K562 (cell line): ENCODE data around the gene NRXN3. TPM values are rescaled to one million over a fixed set of nuclear protein-coding genes. Genes with fewer than 3 reads are reported as not detected.

Source experiments
- ATAC-seq: fragments of 200-7000 bp; cut with Tn5 transposase; 3 replicates; pipeline ENCODE4 v1.9.1; 2020; ENCODE audit warnings: moderate library complexity
- BruUV-seq: library from RNA; stranded (reverse); fragments of 400-500 nt; replicated peaks from 2 replicates; lab custom pipeline; 2021; lab: Mats Ljungman, UMichigan
- CTCF ChIA-PET: fragments of 300-600 bp; formaldehyde crosslinking; extraction: SDS; loops from one replicate; lab custom pipeline; 2021; ENCODE audit warnings: low intra/inter-chr PET ratio; lab: Yijun Ruan, JAX
- POLR2A ChIA-PET: fragments of 300-600, 350-650 bp; sonication (Branson Sonifier 250); formaldehyde crosslinking; extraction: SDS; loops from one replicate; lab custom pipeline; 2021; ENCODE audit warnings: antibody characterized with exemption, inconsistent platforms; lab: Yijun Ruan, JAX
- DNase-seq, 4 experiments: peaks; one replicate each; pipeline versions ENCODE4 v3.0.0 to v3.0.0-alpha.2; 2011 to 2018; ENCODE audit warnings: low spot score in 3 of 4, mixed read lengths in 3 of 4; ENCODE audit errors: extremely low read depth in 1 of 4
- FAIRE-seq: peaks from 2 replicates; lab custom pipeline; 2011; peaks lifted over from hg19 to GRCh38; lab: Jason Lieb, UNC
- H2AFZ ChIP-seq: 2 replicates; pipeline ENCODE4 v1.6.0; 2011; ENCODE audit warnings: low read depth, low read length, control low read depth, inconsistent platforms
- H3K27ac ChIP-seq: fragments of 200-600 bp; 3 replicates; pipeline ENCODE4 v1.8.0; 2011; ENCODE audit warnings: low read depth, mild to moderate bottlenecking, control low read depth, inconsistent platforms, low read length, moderate library complexity, mixed read lengths; ENCODE audit errors: extremely low read depth
- H3K27me3 ChIP-seq, 2 experiments: fragments of 300-600 bp in 1 of 2; 2 replicates in 1 of 2; 3 replicates in 1 of 2; pipeline versions ENCODE4 v1.6.0 to v1.8.0; 2011; ENCODE audit warnings: inconsistent platforms in 2 of 2, low read length in 2 of 2, mild to moderate bottlenecking in 1 of 2, mixed read lengths in 1 of 2, moderate library complexity in 1 of 2; ENCODE audit not compliant: control insufficient read depth in 2 of 2, insufficient read depth in 2 of 2
- H3K36me3 ChIP-seq: fragments of 300-600 bp; 3 replicates; pipeline ENCODE4 v1.8.0; 2011; ENCODE audit warnings: mild to moderate bottlenecking, low read length, inconsistent platforms; ENCODE audit not compliant: control insufficient read depth, insufficient read depth
- H3K4me1 ChIP-seq, 2 experiments: fragments of 200-600 bp in 1 of 2; replicated peaks in 1 of 2; 2 replicates in 1 of 2; 3 replicates in 1 of 2; pipeline versions ENCODE4 v1.5.1 to v1.8.0; 2011; ENCODE audit warnings: inconsistent platforms in 2 of 2, low read length in 2 of 2, mild to moderate bottlenecking in 1 of 2, mixed read lengths in 1 of 2, moderate library complexity in 1 of 2; ENCODE audit not compliant: control insufficient read depth in 2 of 2, insufficient read depth in 2 of 2
- H3K4me2 ChIP-seq: 2 replicates; pipeline ENCODE4 v1.6.1; 2011; ENCODE audit warnings: low read length, control low read depth, inconsistent platforms, mixed read lengths; ENCODE audit not compliant: insufficient read depth
- H3K4me3 ChIP-seq: fragments of 200-600 bp; sonication (generic), shearing (Covaris generic); 2 replicates; pipeline ENCODE4 v1.5.1; 2016; ENCODE audit warnings: control low read depth, inconsistent platforms
- H3K79me2 ChIP-seq: fragments of 200-600 bp; 3 replicates; pipeline ENCODE4 v1.8.0; 2011; ENCODE audit warnings: low read length, inconsistent platforms; ENCODE audit not compliant: control insufficient read depth, insufficient read depth
- H3K9ac ChIP-seq, 2 experiments: 2 replicates each; pipeline versions ENCODE4 v1.6.0 to v1.6.1; 2011; ENCODE audit warnings: low read depth in 2 of 2, low read length in 2 of 2, control low read depth in 1 of 2, inconsistent platforms in 1 of 2, mild to moderate bottlenecking in 1 of 2, mixed read lengths in 1 of 2; ENCODE audit not compliant: insufficient read depth in 1 of 2
- H3K9me1 ChIP-seq: one replicate; pipeline ENCODE4 v1.6.0; 2011; ENCODE audit warnings: inconsistent platforms, mild to moderate bottlenecking, low read length, moderate library complexity; ENCODE audit not compliant: control insufficient read depth, insufficient read depth
- H3K9me3 ChIP-seq: replicated peaks from 2 replicates; pipeline ENCODE4 v1.5.1; 2011; ENCODE audit warnings: low read depth, low read length, inconsistent platforms; ENCODE audit not compliant: control insufficient read depth, insufficient read depth
- H4K20me1 ChIP-seq: replicated peaks from 2 replicates; pipeline ENCODE4 v1.6.1; 2011; ENCODE audit warnings: low read length, inconsistent platforms, mixed read lengths; ENCODE audit not compliant: control insufficient read depth, insufficient read depth
- HIVEP1 ChIP-seq: fragments of 250-450 bp; sonication (Bioruptor Pico); IDR thresholded peaks from 2 replicates; pipeline ENCODE4 v1.4.0; 2020; ENCODE audit warnings: mild to moderate bottlenecking
- MBD1 ChIP-seq: fragments of 250-450 bp; sonication (Bioruptor Pico); IDR thresholded peaks from 2 replicates; pipeline ENCODE4 v1.8.0; 2022; ENCODE audit warnings: inconsistent platforms
- MED1 ChIP-seq: sonication (generic); formaldehyde crosslinking; IDR thresholded peaks from 2 replicates; pipeline ENCODE4 v1.8.1; 2023; ENCODE audit warnings: missing genetic modification reagents, borderline replicate concordance
- NR0B1 ChIP-seq: fragments of 450-650 bp; IDR thresholded peaks from one replicate; pipeline ENCODE4 v1.6.1; 2018; ENCODE audit warnings: mild to moderate bottlenecking, moderate library complexity; ENCODE audit not compliant: partially characterized antibody
- PYGO2 ChIP-seq: fragments of 450-650 bp; IDR thresholded peaks from 2 replicates; pipeline ENCODE4 v1.6.1; 2016; ENCODE audit warnings: mild to moderate bottlenecking, missing genetic modification characterization, moderate library complexity, missing compliant biosample characterization
- WGBS: fragments of 100-300 bp; shearing (Covaris generic); methylation state at CpG from one replicate; pipeline ENCODE4 v1.1.6; 2016; ENCODE audit warnings: low coverage, mixed read lengths; ENCODE audit not compliant: insufficient coverage; ENCODE audit errors: missing lambda C conversion rate; 5-methylcytosine and 5-hydroxymethylcytosine counted together
- in situ Hi-C: fragments of 300-500 bp; cut with MboI; formaldehyde crosslinking; loops from 4 replicates; pipeline ENCODE4 v1.15.0; 2018; ENCODE audit warnings: inconsistent platforms, mixed read lengths
- intact Hi-C: fragments of 100-400 bp; cut with micrococcal nuclease; formaldehyde crosslinking; loops from 2 replicates; pipeline ENCODE4 v1.14.2; 2022
- polyA plus RNA-seq, 8 experiments: library from polyadenylated mRNA; depleted of rRNA in 4 of 8; stranded (reverse) in 5 of 8; unstranded in 3 of 8; fragments of >200 nt; fragmentation: Nextera tagmentation in 2 of 8; fragmentation: Illumina TruSeq in 1 of 8; extraction: Ambion mirVana in 2 of 8; extraction: Trizol in 1 of 8; gene quantifications; 2 replicates each; pipeline versions ENCODE4 v1.2.1 to v1.2.3, GENCODE V29; 2011 to 2014; ENCODE audit warnings: inconsistent platforms in 1 of 8, missing spikeins in 1 of 8
- total RNA-seq, 7 experiments: library from RNA; depleted of rRNA in 6 of 7; stranded (reverse); fragments of >200 nt in 6 of 7; fragmentation: Illumina TruSeq in 2 of 7; extraction: Trizol in 2 of 7; gene quantifications; 2 replicates each; pipeline versions ENCODE4 v1.2.1 to v1.2.3, GENCODE V29; 2011 to 2021; ENCODE audit warnings: low replicate concordance in 1 of 7

Gene NRXN3
- total and polyA plus RNA-seq, 9 of the 15 experiments (the other 6 are each of a cell fraction or from before 2014, with no cell fraction given) = 0.09 TPM; not detected in 8

GRCh38 chr14:78130356-78130755 is 39.8 kb upstream of the NRXN3 start (continued):
- TF ChIP-seq PYGO2 (tag) (no peak), MED1 (CRISPR knock-in tag) (no peak)
- TF ChIP-seq, all 486 proteins: peak for 0

- Histone ChIP-seq H3K9me1 (no peaks in the 10 kb centered on the region), H2AFZ (no peak overlapping the region), H3K4me3 (no peak overlapping the region), H3K27me3 (peaks cover 0 to 4% of the 10 kb centered on the region in 2 experiments; a peak in 2 of 5 replicates), H3K9me3 (no peaks in the 10 kb centered on the region), H3K79me2 (no peaks in the 10 kb centered on the region), H3K27ac (no peak overlapping the region), H3K4me1 (peaks cover 0 to 4% of the 10 kb centered on the region in 2 experiments; a peak in 3 of 5 replicates), H3K36me3 (no peaks in the 10 kb centered on the region), H4K20me1 (no peaks in the 10 kb centered on the region), H3K9ac (no peak overlapping the region)
- intact Hi-C loops (no loop called here), in situ Hi-C loops (no loop called here)
- 0% methylated on average over 4 of the region's 4 CpGs for WGBS
- BruUV-seq = no TSS peak
- ChIA-PET POLR2A (no interaction called here), CTCF (no interaction called here)
- no peak for ATAC-seq
- no peak for TF ChIP-seq HIVEP1 (CRISPR knock-in tag)
- TF ChIP-seq NR0B1 = no peak
- no peak for TF ChIP-seq MBD1 (CRISPR knock-in tag)
- TF ChIP-seq, all 486 proteins: peak for 0
- DNase-seq = no peak
- no peak for FAIRE-seq
- no peak overlapping the region for H3K4me2 ChIP-seq
Observed at GRCh38 chr14:78131201-78131600, 39.0 kb upstream of the NRXN3 start.
